IPS DF 6.9 (cell line): ENCODE measurements around the gene DUOX1.

ENCODE experiments used
- DNase-seq: peaks from one replicate; pipeline ENCODE4 v3.0.0-alpha.2; 2013; ENCODE audit warnings: low read depth, low spot score
- H3K27ac ChIP-seq: one replicate; pipeline ENCODE4 v1.5.1; 2013; ENCODE audit warnings: low read length, control low read depth
- H3K27me3 ChIP-seq: 2 replicates; pipeline ENCODE4 v1.6.1; 2013; ENCODE audit warnings: mild to moderate bottlenecking, low read length; ENCODE audit not compliant: control insufficient read depth, insufficient read depth
- H3K36me3 ChIP-seq: 2 replicates; pipeline ENCODE4 v1.6.1; 2013; ENCODE audit warnings: low read length; ENCODE audit not compliant: control insufficient read depth, insufficient read depth
- H3K4me1 ChIP-seq: 2 replicates; pipeline ENCODE4 v1.6.1; 2013; ENCODE audit warnings: low read length; ENCODE audit not compliant: control insufficient read depth, insufficient read depth
- H3K4me3 ChIP-seq: 2 replicates; pipeline ENCODE4 v1.5.1; 2013; ENCODE audit warnings: mild to moderate bottlenecking, low read length
- H3K9me3 ChIP-seq: 2 replicates; pipeline ENCODE4 v1.6.1; 2013; ENCODE audit warnings: low read length, inconsistent platforms; ENCODE audit not compliant: control insufficient read depth, insufficient read depth
- WGBS: extraction: QIAGEN DNeasy Blood & Tissue Kit; methylation state at CpG from one replicate; pipeline ENCODE4 v1.1.7; 2013; ENCODE audit warnings: mixed read lengths, missing lambda C conversion rate; ENCODE audit not compliant: insufficient read length, insufficient coverage; 5-methylcytosine and 5-hydroxymethylcytosine counted together

Gene DUOX1

GRCh38 chr15:45197512-45197911 is 67.7 kb downstream of the DUOX1 start:
- no peaks in the 10 kb centered on the region for H3K36me3 ChIP-seq
- no peaks in the 10 kb centered on the region for H3K4me1 ChIP-seq
- no CpG with 5 or more reads among the region's 3 CpGs for WGBS
- no peaks in the 10 kb centered on the region for H3K27me3 ChIP-seq
- H3K9me3 ChIP-seq: no peaks in the 10 kb centered on the region
- no peak for DNase-seq
- H3K27ac ChIP-seq: no peak overlapping the region
- no peak overlapping the region for H3K4me3 ChIP-seq

GRCh38 chr15:45198337-45199135 is 68.7 kb downstream of the DUOX1 start:
- Histone ChIP-seq H3K27ac (no peak overlapping the region), H3K9me3 (no peaks in the 10 kb centered on the region)
- WGBS: no CpG with 5 or more reads among the region's 42 CpGs

GRCh38 chr15:45199136-45199810 is 69.5 kb downstream of the DUOX1 start:
- Histone ChIP-seq H3K4me1 (no peaks in the 10 kb centered on the region), H3K4me3 (peak overlapping the region; percentile 57; the same call in 1 of the 2 replicates), H3K27ac (no peak overlapping the region), H3K27me3 (no peaks in the 10 kb centered on the region), H3K36me3 (no peaks in the 10 kb centered on the region), H3K9me3 (no peaks in the 10 kb centered on the region)
- no CpG with 5 or more reads among the region's 25 CpGs for WGBS
- no peak for DNase-seq

More at GRCh38 chr15:45198337-45199135, 68.7 kb downstream of the DUOX1 start:
- H3K27me3 ChIP-seq: no peaks in the 10 kb centered on the region
- no peaks in the 10 kb centered on the region for H3K4me1 ChIP-seq
- no peaks in the 10 kb centered on the region for H3K36me3 ChIP-seq
- DNase-seq: peak; percentile 78
- peak overlapping the region; percentile 57; the same call in 1 of the 2 replicates for H3K4me3 ChIP-seq

GRCh38 chr15:45200001-45200798 is 70.4 kb downstream of the DUOX1 start:
- H3K4me3 ChIP-seq: peak overlapping the region; percentile 65; the same call in 1 of the 2 replicates
- H3K36me3 ChIP-seq: no peaks in the 10 kb centered on the region
- H3K27ac ChIP-seq: no peak overlapping the region
- H3K9me3 ChIP-seq: no peaks in the 10 kb centered on the region
- no peak for DNase-seq
- H3K27me3 ChIP-seq: no peaks in the 10 kb centered on the region
- no peaks in the 10 kb centered on the region for H3K4me1 ChIP-seq
- WGBS: no CpG with 5 or more reads among the region's 34 CpGs

GRCh38 chr15:45200799-45201556 is 71.2 kb downstream of the DUOX1 start:
- DNase-seq: no peak
- Histone ChIP-seq H3K27ac (no peak overlapping the region), H3K4me3 (peak overlapping the region; percentile 65; the same call in 1 of the 2 replicates), H3K27me3 (no peaks in the 10 kb centered on the region), H3K9me3 (no peaks in the 10 kb centered on the region), H3K36me3 (no peaks in the 10 kb centered on the region), H3K4me1 (no peaks in the 10 kb centered on the region)
- no CpG with 5 or more reads among the region's 34 CpGs for WGBS

GRCh38 chr15:45201557-45201859 is 71.7 kb downstream of the DUOX1 start:
- no peak for DNase-seq
- H3K9me3 ChIP-seq: no peaks in the 10 kb centered on the region
- no CpG with 5 or more reads among the region's 3 CpGs for WGBS
- H3K4me3 ChIP-seq: no peak overlapping the region
- no peaks in the 10 kb centered on the region for H3K36me3 ChIP-seq
- no peaks in the 10 kb centered on the region for H3K27me3 ChIP-seq
- no peaks in the 10 kb centered on the region for H3K4me1 ChIP-seq
- no peak overlapping the region for H3K27ac ChIP-seq

- H3K27ac ChIP-seq: no peak overlapping the region
- no peak for DNase-seq
- H3K4me3 ChIP-seq: no peak overlapping the region
- H3K36me3 ChIP-seq: no peaks in the 10 kb centered on the region
- no peaks in the 10 kb centered on the region for H3K27me3 ChIP-seq
- H3K4me1 ChIP-seq: no peaks in the 10 kb centered on the region
- no peaks in the 10 kb centered on the region for H3K9me3 ChIP-seq
- no CpG with 5 or more reads among the region's 7 CpGs for WGBS
Observed at GRCh38 chr15:45201869-45202268, 72.1 kb downstream of the DUOX1 start.

GRCh38 chr15:45203182-45203581 is 73.4 kb downstream of the DUOX1 start:
- WGBS: no CpG with 5 or more reads among the region's 4 CpGs
- Histone ChIP-seq H3K4me3 (no peak overlapping the region), H3K27me3 (no peaks in the 10 kb centered on the region), H3K9me3 (no peaks in the 10 kb centered on the region), H3K4me1 (no peaks in the 10 kb centered on the region), H3K36me3 (no peaks in the 10 kb centered on the region), H3K27ac (no peak overlapping the region)
- DNase-seq: no peak

GRCh38 chr15:45205192-45205591 is 75.4 kb downstream of the DUOX1 start:
- H3K27ac ChIP-seq: no peak overlapping the region
- H3K4me1 ChIP-seq: no peaks in the 10 kb centered on the region
- H3K4me3 ChIP-seq: no peak overlapping the region
- no peak for DNase-seq
- WGBS: no CpG with 5 or more reads among the region's 2 CpGs
- no peaks in the 10 kb centered on the region for H3K9me3 ChIP-seq
- H3K36me3 ChIP-seq: no peaks in the 10 kb centered on the region
- no peaks in the 10 kb centered on the region for H3K27me3 ChIP-seq

GRCh38 chr15:45212493-45212892 is 82.7 kb downstream of the DUOX1 start:
- Histone ChIP-seq H3K36me3 (no peaks in the 10 kb centered on the region), H3K4me3 (no peak overlapping the region), H3K27me3 (no peaks in the 10 kb centered on the region), H3K4me1 (no peaks in the 10 kb centered on the region), H3K9me3 (no peaks in the 10 kb centered on the region), H3K27ac (no peak overlapping the region)
- no peak for DNase-seq
- no CpG with 5 or more reads among the region's 1 CpG for WGBS
